ENCODE data around the gene PCDH15. TPM values are rescaled to one million over a fixed set of nuclear protein-coding genes. Genes with fewer than 3 reads are reported as not detected.
A peak's percentile ranks its signal among the peaks of the same experiment; 100 is the strongest.

PCDH15 gene
- total RNA-seq, 2 donors from 2014 or later = 1.1 TPM; not detected in 1

DNA sequence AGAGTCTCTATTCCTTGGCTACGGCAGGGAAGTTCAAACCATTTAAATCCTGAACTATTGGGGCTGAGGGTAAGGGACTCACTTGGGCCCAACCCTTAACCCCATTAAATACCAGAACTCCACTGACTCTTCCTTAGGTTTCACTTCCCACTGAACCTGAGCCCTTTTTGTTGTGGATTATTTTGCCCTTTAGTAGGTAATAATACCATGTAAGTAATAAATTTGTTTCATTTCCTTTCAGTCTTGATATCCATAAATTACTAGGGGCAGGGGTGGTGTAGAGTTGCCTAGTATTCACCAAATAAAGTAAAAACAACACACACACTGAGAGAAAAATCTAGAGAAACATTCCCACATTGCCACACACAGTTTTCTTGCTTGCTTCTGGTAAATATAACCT is 352.0 kb downstream of the PCDH15 start:
- no peak for DNase-seq (ENCODE audit: low spot score)
- Histone ChIP-seq H3K27me3 (replicated peaks; ENCODE audit: insufficient read depth) (no peaks in the 10 kb centered on the region), H3K27ac (no peak overlapping the region), H3K9me3 (no peaks in the 10 kb centered on the region), H3K4me3 (no peak overlapping the region), H3K4me1 (replicated peaks) (no peaks in the 10 kb centered on the region), H3K36me3 (no peaks in the 10 kb centered on the region)
- TF ChIP-seq POLR2AphosphoS5 (IDR thresholded peaks at IDR 0.05) = no peak
- TF ChIP-seq CTCF (IDR thresholded peaks at IDR 0.05) = no peak
- intact Hi-C loops (cut with DNase I) = no loop called here
- 93% methylated on average over 1 of the region's 1 CpG for WGBS

DNA sequence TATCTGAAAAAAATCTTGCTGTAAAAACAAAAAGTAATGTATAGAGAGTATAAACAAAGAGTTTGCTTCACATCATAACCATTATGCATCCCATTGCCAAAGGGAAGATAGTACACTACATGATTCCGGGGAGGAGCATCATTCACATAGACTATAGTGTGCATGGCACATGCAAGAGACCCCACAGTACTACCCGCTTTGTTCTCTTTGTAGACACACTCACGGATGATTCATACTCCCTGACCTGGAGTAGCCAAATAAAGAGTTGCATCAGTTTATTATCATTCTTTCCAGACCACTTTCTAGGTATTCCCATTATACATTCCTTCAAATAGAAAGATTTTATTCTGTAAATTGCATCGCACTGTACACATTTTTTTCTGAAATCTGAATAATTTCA is 356.9 kb downstream of the PCDH15 start:
- Histone ChIP-seq H3K27ac (no peak overlapping the region), H3K27me3 (replicated peaks; ENCODE audit: insufficient read depth) (no peaks in the 10 kb centered on the region), H3K4me1 (replicated peaks) (no peaks in the 10 kb centered on the region), H3K9me3 (no peaks in the 10 kb centered on the region), H3K36me3 (no peaks in the 10 kb centered on the region), H3K4me3 (no peak overlapping the region)
- TF ChIP-seq CTCF (IDR thresholded peaks at IDR 0.05) (no peak), POLR2AphosphoS5 (IDR thresholded peaks at IDR 0.05) (no peak), POLR2A (IDR thresholded peaks at IDR 0.05) (no peak)
- no peak for DNase-seq (ENCODE audit: low spot score)
- intact Hi-C loops (cut with DNase I) = no loop called here
- 56% methylated on average over 4 of the region's 4 CpGs for WGBS

- Histone ChIP-seq H3K36me3 (no peaks in the 10 kb centered on the region), H3K4me3 (no peak overlapping the region), H3K27ac (no peak overlapping the region), H3K4me1 (replicated peaks) (no peaks in the 10 kb centered on the region), H3K27me3 (replicated peaks; ENCODE audit: insufficient read depth) (no peaks in the 10 kb centered on the region), H3K9me3 (no peaks in the 10 kb centered on the region)
- DNase-seq (ENCODE audit: low spot score) = no peak
- TF ChIP-seq POLR2AphosphoS5 (IDR thresholded peaks at IDR 0.05) (no peak), POLR2A (IDR thresholded peaks at IDR 0.05) (no peak), CTCF (IDR thresholded peaks at IDR 0.05) (no peak)
- intact Hi-C loops (cut with DNase I) = no loop called here
- WGBS = 67% methylated on average over 2 of the region's 2 CpGs
These were observed 359.8 kb downstream of the PCDH15 start for GRCh38 chr10:54441275-54441674.

DNA sequence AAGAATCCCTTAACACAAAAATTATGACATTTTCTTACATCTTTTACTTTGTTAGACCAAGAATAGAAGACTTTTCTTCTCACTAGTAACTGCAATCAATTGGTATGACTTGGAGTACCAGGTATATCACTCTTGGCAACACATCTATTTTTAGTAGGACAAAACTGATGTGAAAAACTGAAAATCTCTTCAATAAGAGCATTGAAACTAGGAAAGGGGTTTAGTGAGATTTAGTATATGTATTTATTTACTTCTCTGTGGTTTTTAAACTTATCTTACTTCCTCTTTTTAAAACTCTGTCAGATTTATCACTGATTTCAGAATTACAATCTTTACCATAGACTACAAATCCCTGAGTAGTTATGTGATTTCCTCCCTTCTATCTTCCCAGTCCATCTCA is 366.2 kb downstream of the PCDH15 start:
- H3K4me1 ChIP-seq (replicated peaks) = no peaks in the 10 kb centered on the region
- intact Hi-C loops (cut with DNase I) = no loop called here
- no peaks in the 10 kb centered on the region for H3K9me3 ChIP-seq
- no peak overlapping the region for H3K4me3 ChIP-seq
- H3K27ac ChIP-seq = no peak overlapping the region
- no peaks in the 10 kb centered on the region for H3K36me3 ChIP-seq
- no peak for TF ChIP-seq POLR2A (IDR thresholded peaks at IDR 0.05)
- no peak for TF ChIP-seq POLR2AphosphoS5 (IDR thresholded peaks at IDR 0.05)
- TF ChIP-seq CTCF (IDR thresholded peaks at IDR 0.05) = no peak
- H3K27me3 ChIP-seq (replicated peaks; ENCODE audit: insufficient read depth) = no peaks in the 10 kb centered on the region
- no peak for DNase-seq (ENCODE audit: low spot score)

DNA sequence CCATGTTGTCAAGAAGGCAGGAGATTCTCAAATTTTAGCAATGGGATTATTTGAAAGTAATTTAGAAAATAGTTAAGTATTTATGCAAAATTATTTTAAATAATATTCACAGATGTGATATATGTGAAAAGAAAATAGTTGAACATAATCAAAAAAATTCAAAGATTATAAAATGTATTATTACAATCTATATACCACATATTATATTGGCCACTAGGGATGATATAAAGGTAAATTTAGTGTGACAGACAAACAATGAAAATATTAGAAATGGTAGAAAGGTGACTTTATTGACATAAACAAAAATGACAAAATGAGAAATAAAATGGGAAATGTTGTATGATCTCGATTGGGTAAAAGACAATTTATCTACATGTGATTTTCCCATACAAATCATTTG is 385.5 kb downstream of the PCDH15 start:
- no peak for DNase-seq (ENCODE audit: low spot score)
- H3K4me1 ChIP-seq (replicated peaks) = no peaks in the 10 kb centered on the region
- H3K27ac ChIP-seq = no peak overlapping the region
- intact Hi-C loops (cut with DNase I) = no loop called here
- TF ChIP-seq POLR2AphosphoS5 (IDR thresholded peaks at IDR 0.05) = no peak
- peak in 1 of 4 experiments; percentile 29 for TF ChIP-seq CTCF (IDR thresholded peaks at IDR 0.05)
- no peak overlapping the region for H3K4me3 ChIP-seq
- H3K36me3 ChIP-seq = no peaks in the 10 kb centered on the region
- no peaks in the 10 kb centered on the region for H3K27me3 ChIP-seq (replicated peaks; ENCODE audit: insufficient read depth)
- WGBS = 91% methylated on average over 1 of the region's 1 CpG
- H3K9me3 ChIP-seq = no peaks in the 10 kb centered on the region

Measured in prostate gland (tissue), 2 donors.